ENCODE data around the gene MCM5.

MCM5 gene

GRCh38 chr22:35381424-35382009 lies 18.4 kb upstream of the MCM5 start:
- peak overlapping the region; percentile 26 to 87 (median 62); a peak in 19 of 20 replicates for H3K4me3 ChIP-seq
- H3K27me3 ChIP-seq = peaks cover 0 to 42% (median 35%) of the 10 kb centered on the region in 11 experiments; a peak in 18 of 22 replicates
- peaks cover 31 to 78% (median 50%) of the 10 kb centered on the region in 10 experiments for H3K4me1 ChIP-seq
- peaks cover 0 to 40% (median 5%) of the 10 kb centered on the region in 11 experiments; a peak in 12 of 22 replicates for H3K36me3 ChIP-seq
- H3K27ac ChIP-seq = peak overlapping the region; percentile 12 to 98 (median 71); a peak in 20 of 22 replicates
- TF ChIP-seq Cebpa-rat (IDR thresholded peaks at IDR 0.05) = no peak
- peak overlapping the region; percentile 77 to 99 (median 83) for H3K4me2 ChIP-seq
- H4K20me1 ChIP-seq = peaks cover 0 to 55% (median 0%) of the 10 kb centered on the region in 11 experiments; a peak in 8 of 22 replicates
- H3K9me3 ChIP-seq (replicated peaks in 1 of 11) = no peaks in the 10 kb centered on the region
- peak overlapping the region; percentile 55 to 92 (median 78) for H3K9ac ChIP-seq

GRCh38 chr22:35383679-35384071 lies 16.3 kb upstream of the MCM5 start:
- H3K4me2 ChIP-seq = peak overlapping the region in 4 of 11 experiments; percentile 83 to 99 (median 96); a peak in 10 of 22 replicates
- H3K4me3 ChIP-seq = peak overlapping the region in 3 of 10 experiments; percentile 82 to 87 (median 82); a peak in 6 of 20 replicates
- peak overlapping the region in 4 of 11 experiments; percentile 5 to 92 (median 82); a peak in 6 of 22 replicates for H3K9ac ChIP-seq

GRCh38 chr22:35384527-35384926 lies 15.4 kb upstream of the MCM5 start:
- peak overlapping the region in 4 of 11 experiments; percentile 83 to 99 (median 96); a peak in 9 of 22 replicates for H3K4me2 ChIP-seq
- no peak for TF ChIP-seq Cebpa-rat (IDR thresholded peaks at IDR 0.05)
- peaks cover 0 to 84% (median 0%) of the 10 kb centered on the region in 11 experiments; a peak in 8 of 22 replicates for H4K20me1 ChIP-seq
- peaks cover 0 to 41% (median 35%) of the 10 kb centered on the region in 11 experiments; a peak in 18 of 22 replicates for H3K27me3 ChIP-seq
- H3K9me3 ChIP-seq (replicated peaks in 1 of 11) = no peaks in the 10 kb centered on the region
- peak overlapping the region in 3 of 10 experiments; percentile 82 to 87 (median 82); a peak in 6 of 20 replicates for H3K4me3 ChIP-seq
- H3K4me1 ChIP-seq = peaks cover 13 to 76% (median 24%) of the 10 kb centered on the region in 10 experiments
- peaks cover 0 to 68% (median 5%) of the 10 kb centered on the region in 11 experiments; a peak in 13 of 22 replicates for H3K36me3 ChIP-seq
- 0 out of 22 replicates have a peak overlapping the region, but pooled peaks of 1 of the 11 experiments have one; percentile 4 for H3K27ac ChIP-seq
- peak overlapping the region in 3 of 11 experiments; percentile 78 to 92 (median 85); a peak in 5 of 22 replicates for H3K9ac ChIP-seq

More at GRCh38 chr22:35383679-35384071, 16.3 kb upstream of the MCM5 start:
- TF ChIP-seq Cebpa-rat (IDR thresholded peaks at IDR 0.05) = no peak
- peak overlapping the region in 1 of 11 experiments; percentile 45; a peak in 2 of 22 replicates for H3K27ac ChIP-seq
- peaks cover 0 to 77% (median 0%) of the 10 kb centered on the region in 11 experiments; a peak in 8 of 22 replicates for H4K20me1 ChIP-seq
- peaks cover 0 to 62% (median 5%) of the 10 kb centered on the region in 11 experiments; a peak in 13 of 22 replicates for H3K36me3 ChIP-seq
- H3K27me3 ChIP-seq = peaks cover 0 to 42% (median 35%) of the 10 kb centered on the region in 11 experiments; a peak in 18 of 22 replicates
- H3K4me1 ChIP-seq = peaks cover 13 to 81% (median 30%) of the 10 kb centered on the region in 10 experiments
- no peaks in the 10 kb centered on the region for H3K9me3 ChIP-seq (replicated peaks in 1 of 11)

- peak overlapping the region in 3 of 10 experiments; percentile 82 to 87 (median 82); a peak in 6 of 20 replicates for H3K4me3 ChIP-seq
- H3K4me1 ChIP-seq = peaks cover 13 to 76% (median 20%) of the 10 kb centered on the region in 10 experiments
- H4K20me1 ChIP-seq = peaks cover 0 to 90% (median 0%) of the 10 kb centered on the region in 11 experiments; a peak in 8 of 22 replicates
- H3K9ac ChIP-seq = peak overlapping the region in 3 of 11 experiments; percentile 78 to 92 (median 85); a peak in 5 of 22 replicates
- H3K36me3 ChIP-seq = peaks cover 0 to 74% (median 8%) of the 10 kb centered on the region in 11 experiments; a peak in 13 of 22 replicates
- H3K27ac ChIP-seq = peak overlapping the region in 1 of 11 experiments; percentile 4; a peak in 1 of 22 replicates
- no peaks in the 10 kb centered on the region for H3K9me3 ChIP-seq (replicated peaks in 1 of 11)
- peak overlapping the region in 4 of 11 experiments; percentile 83 to 99 (median 96); a peak in 8 of 22 replicates for H3K4me2 ChIP-seq
- TF ChIP-seq Cebpa-rat (IDR thresholded peaks at IDR 0.05) = no peak
- H3K27me3 ChIP-seq = peaks cover 0 to 35% (median 31%) of the 10 kb centered on the region in 11 experiments; a peak in 18 of 22 replicates
Measured at GRCh38 chr22:35384975-35385588, 14.9 kb upstream of the MCM5 start.

- Histone ChIP-seq H3K27ac (peak overlapping the region in 2 of 11 experiments; percentile 8 to 9; a peak in 1 of 22 replicates), H3K9ac (peak overlapping the region in 2 of 11 experiments; percentile 68 to 76; a peak in 5 of 22 replicates), H3K4me1 (peaks cover 0 to 73% (median 5%) of the 10 kb centered on the region in 10 experiments; a peak in 17 of 20 replicates), H3K4me3 (peak overlapping the region in 2 of 10 experiments; percentile 25 to 27; a peak in 3 of 20 replicates), H3K9me3 (replicated peaks in 1 of 11) (no peaks in the 10 kb centered on the region), H3K36me3 (peaks cover 0 to 91% (median 13%) of the 10 kb centered on the region in 11 experiments; a peak in 14 of 22 replicates), H4K20me1 (peaks cover 0 to 96% (median 0%) of the 10 kb centered on the region in 11 experiments; a peak in 8 of 22 replicates), H3K27me3 (peaks cover 0 to 18% (median 14%) of the 10 kb centered on the region in 11 experiments; a peak in 18 of 22 replicates), H3K4me2 (peak overlapping the region in 3 of 11 experiments; percentile 34 to 99 (median 94); a peak in 6 of 22 replicates)
- TF ChIP-seq Cebpa-rat (IDR thresholded peaks at IDR 0.05) = no peak
Measured at GRCh38 chr22:35386670-35387288, 13.2 kb upstream of the MCM5 start.

GRCh38 chr22:35390933-35391332 lies 9.0 kb upstream of the MCM5 start:
- H3K27ac ChIP-seq = no peak overlapping the region
- 0 out of 22 replicates have a peak overlapping the region, but pooled peaks of 1 of the 11 experiments have one; percentile 26 for H3K4me2 ChIP-seq
- peaks cover 8 to 66% (median 15%) of the 10 kb centered on the region in 10 experiments; a peak in 19 of 20 replicates for H3K4me1 ChIP-seq

GRCh38 chr22:35392357-35392756 lies 7.6 kb upstream of the MCM5 start:
- Histone ChIP-seq H3K4me1 (peaks cover 19 to 66% (median 29%) of the 10 kb centered on the region in 10 experiments), H3K9me3 (replicated peaks in 1 of 11) (no peaks in the 10 kb centered on the region), H3K27me3 (no peaks in the 10 kb centered on the region), H3K4me3 (no peak overlapping the region), H3K27ac (0 out of 22 replicates have a peak overlapping the region, but pooled peaks of 1 of the 11 experiments have one; percentile 7), H3K4me2 (peak overlapping the region in 8 of 11 experiments; percentile 3 to 54 (median 14); a peak in 12 of 22 replicates), H3K36me3 (peaks cover 0 to 74% (median 8%) of the 10 kb centered on the region in 11 experiments; a peak in 14 of 22 replicates), H4K20me1 (peaks cover 0 to 72% (median 0%) of the 10 kb centered on the region in 11 experiments; a peak in 6 of 22 replicates), H3K9ac (peak overlapping the region in 2 of 11 experiments; percentile 6 to 23; a peak in 3 of 22 replicates)
- no peak for TF ChIP-seq Cebpa-rat (IDR thresholded peaks at IDR 0.05)

More at GRCh38 chr22:35390933-35391332, 9.0 kb upstream of the MCM5 start:
- no peaks in the 10 kb centered on the region for H3K27me3 ChIP-seq
- peak overlapping the region in 2 of 11 experiments; percentile 34 to 41; a peak in 3 of 22 replicates for H3K9ac ChIP-seq
- no peaks in the 10 kb centered on the region for H3K9me3 ChIP-seq (replicated peaks in 1 of 11)
- TF ChIP-seq Cebpa-rat (IDR thresholded peaks at IDR 0.05) = no peak
- no peak overlapping the region for H3K4me3 ChIP-seq
- H3K36me3 ChIP-seq = peaks cover 0 to 88% (median 8%) of the 10 kb centered on the region in 11 experiments; a peak in 14 of 22 replicates
- H4K20me1 ChIP-seq = peaks cover 0 to 86% (median 0%) of the 10 kb centered on the region in 11 experiments; a peak in 8 of 22 replicates
